Loucy (cell line): ENCODE results near the gene CORO7.

Source experiments
- CTCF ChIP-seq: fragments of 200-600 bp; sonication (generic); conservative IDR thresholded peaks from 2 replicates; pipeline ENCODE4 v1.5.1; 2014; ENCODE audit warnings: mild to moderate bottlenecking, antibody characterized with exemption, low read length
- EZH2phosphoT487 ChIP-seq: fragments of 200-600 bp; IDR thresholded peaks from 2 replicates; pipeline ENCODE4 v1.6.1; 2018; ENCODE audit warnings: antibody characterized with exemption, mild to moderate bottlenecking, moderate library complexity, borderline replicate concordance

DNA sequence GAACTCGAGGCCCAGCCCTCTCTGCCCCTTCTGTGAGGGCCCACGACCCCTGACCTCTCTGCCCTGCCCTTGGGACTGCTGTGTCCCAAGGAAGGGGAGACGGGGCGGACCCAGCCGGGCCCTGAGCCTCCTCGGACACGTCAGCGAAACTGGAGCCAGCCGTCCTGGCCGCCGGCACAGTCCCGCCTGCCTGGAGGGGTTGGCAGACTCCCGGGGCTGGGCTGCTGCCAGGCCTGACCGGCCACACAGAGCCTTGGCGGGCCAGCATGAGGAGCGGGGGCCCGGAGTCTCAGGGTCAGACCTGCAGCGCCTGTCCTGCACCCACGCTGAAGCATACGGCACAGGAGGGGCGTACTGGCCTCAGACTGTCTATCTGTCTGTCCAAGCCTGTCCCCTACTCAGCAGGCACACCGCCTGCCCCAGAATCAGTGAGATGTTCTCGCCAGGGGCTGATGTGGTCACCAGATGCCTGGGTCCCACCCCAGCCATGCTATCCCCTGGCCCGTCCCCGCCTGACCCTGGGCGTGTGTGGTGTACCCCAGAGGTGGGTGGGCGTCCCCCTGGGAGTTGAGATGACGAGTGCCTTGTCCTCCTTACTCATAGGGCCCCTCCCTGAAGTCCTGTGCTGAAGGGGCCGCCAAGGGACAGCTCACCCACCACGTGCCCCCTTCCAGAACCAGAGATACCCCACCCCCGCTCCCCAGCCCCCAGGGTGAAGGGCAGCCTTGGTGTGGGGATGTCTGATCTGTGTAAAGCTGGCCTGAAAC, 40.1 kb downstream of the CORO7 start:
- no peak for TF ChIP-seq CTCF
- no peak for TF ChIP-seq EZH2phosphoT487
